K562 (cell line): ENCODE data around the gene YBX1. TPM values are rescaled to one million over a fixed set of nuclear protein-coding genes. Genes with fewer than 3 reads are reported as not detected.
A peak's percentile ranks its signal among the peaks of the same experiment; 100 is the strongest.

Source experiments
- ARID1B ChIP-seq: fragments of 450-650 bp; IDR thresholded peaks from 2 replicates; pipeline ENCODE4 v1.6.1; 2016; ENCODE audit warnings: antibody characterized with exemption, mild to moderate bottlenecking, inconsistent platforms
- ATF2 ChIP-seq: sonication (generic); formaldehyde crosslinking; IDR thresholded peaks from 2 replicates; pipeline ENCODE4 v1.8.1; 2022; ENCODE audit warnings: missing genetic modification reagents
- BRD9 ChIP-seq: fragments of 450-650 bp; IDR thresholded peaks from 2 replicates; pipeline ENCODE4 v1.6.1; 2018; ENCODE audit warnings: low read depth; ENCODE audit not compliant: partially characterized antibody
- CREM ChIP-seq: IDR thresholded peaks from 2 replicates; pipeline ENCODE4 v1.6.1; 2014; ENCODE audit warnings: antibody characterized with exemption, low read depth
- HBP1 ChIP-seq: fragments of 450-650 bp; formaldehyde crosslinking; IDR thresholded peaks from 2 replicates; pipeline ENCODE4 v1.4.0; 2022; ENCODE audit warnings: missing genetic modification characterization
- HLTF ChIP-seq: fragments of 450-650 bp; IDR thresholded peaks from 2 replicates; pipeline ENCODE4 v1.6.1; 2016
- MEF2A ChIP-seq: IDR thresholded peaks from 2 replicates; pipeline ENCODE4 v1.6.1; 2011; ENCODE audit warnings: low read depth, mild to moderate bottlenecking, low read length, moderate library complexity; ENCODE audit not compliant: control insufficient read depth
- MLX ChIP-seq, 2 experiments: fragments of 450-650 bp in 1 of 2; sonication (generic) in 1 of 2; formaldehyde crosslinking; conservative IDR thresholded peaks; 2 replicates each; pipeline versions ENCODE4 v1.4.0 to v1.8.1; 2020 to 2022; ENCODE audit warnings: mild to moderate bottlenecking in 1 of 2, missing genetic modification reagents in 1 of 2
- MTA3 ChIP-seq: fragments of 450-650 bp; formaldehyde crosslinking; IDR thresholded peaks from 2 replicates; pipeline ENCODE4 v1.6.1; 2017; ENCODE audit warnings: mild to moderate bottlenecking, borderline replicate concordance
- NKRF ChIP-seq: fragments of 450-650 bp; IDR thresholded peaks from 2 replicates; pipeline ENCODE4 v1.6.1; 2016; ENCODE audit warnings: borderline replicate concordance
- NRF1 ChIP-seq, 2 experiments: fragments of 450-650 bp; IDR thresholded peaks in 1 of 2; conservative IDR thresholded peaks in 1 of 2; 2 replicates each; pipeline ENCODE4 v1.6.1; 2014; ENCODE audit warnings: mild to moderate bottlenecking in 2 of 2
- PCBP2 ChIP-seq: fragments of 200-400 bp; formaldehyde crosslinking; IDR thresholded peaks from 2 replicates; pipeline ENCODE4 v1.6.1; 2018; ENCODE audit warnings: low read length, low read depth, mild to moderate bottlenecking, moderate library complexity; ENCODE audit not compliant: poor library complexity, severe bottlenecking
- RFX5 ChIP-seq: IDR thresholded peaks from 2 replicates; pipeline ENCODE4 v1.6.1; 2011; ENCODE audit warnings: low read depth, mild to moderate bottlenecking, improper control_type of control experiment, low read length
- SRSF9 ChIP-seq: fragments of 200-400 bp; formaldehyde crosslinking; IDR thresholded peaks from 2 replicates; pipeline ENCODE4 v1.6.1; 2017; ENCODE audit warnings: low read depth, low read length, borderline replicate concordance
- TFAM ChIP-seq: fragments of 250-450 bp; sonication (Bioruptor Pico); conservative IDR thresholded peaks from 2 replicates; pipeline ENCODE4 v1.5.0; 2021; ENCODE audit warnings: mild to moderate bottlenecking, moderate library complexity
- ZC3H11A ChIP-seq: IDR thresholded peaks from 2 replicates; pipeline ENCODE4 v1.6.1; 2012; ENCODE audit warnings: low read depth, low read length, improper control_type of control experiment
- ZNF347 ChIP-seq: fragments of 450-650 bp; formaldehyde crosslinking; IDR thresholded peaks from 2 replicates; pipeline ENCODE4 v1.4.0; 2020; ENCODE audit warnings: low read depth, mild to moderate bottlenecking, moderate library complexity
- polyA plus RNA-seq, 8 experiments: library from polyadenylated mRNA; depleted of rRNA in 4 of 8; stranded (reverse) in 5 of 8; unstranded in 3 of 8; fragments of >200 nt; fragmentation: Nextera tagmentation in 2 of 8; fragmentation: Illumina TruSeq in 1 of 8; extraction: Ambion mirVana in 2 of 8; extraction: Trizol in 1 of 8; gene quantifications; 2 replicates each; pipeline versions ENCODE4 v1.2.1 to v1.2.3, GENCODE V29; 2011 to 2014; ENCODE audit warnings: inconsistent platforms in 1 of 8, missing spikeins in 1 of 8
- total RNA-seq, 7 experiments: library from RNA; depleted of rRNA in 6 of 7; stranded (reverse); fragments of >200 nt in 6 of 7; fragmentation: Illumina TruSeq in 2 of 7; extraction: Trizol in 2 of 7; gene quantifications; 2 replicates each; pipeline versions ENCODE4 v1.2.1 to v1.2.3, GENCODE V29; 2011 to 2021; ENCODE audit warnings: low replicate concordance in 1 of 7
- TF ChIP-seq, protein P1 (sequence below): sonication (generic); formaldehyde crosslinking; IDR thresholded peaks from 2 replicates; pipeline ENCODE4 v1.8.0; 2022; ENCODE audit warnings: mild to moderate bottlenecking, missing genetic modification reagents
- TF ChIP-seq, protein P2 (sequence below): IDR thresholded peaks from 2 replicates; pipeline ENCODE4 v1.6.1; 2012; ENCODE audit warnings: low read depth, low read length, improper control_type of control experiment, borderline replicate concordance

YBX1 gene
- total and polyA plus RNA-seq, 9 of the 15 experiments (the other 6 are each of a cell fraction or from before 2014, with no cell fraction given) = 363 to 1,955 (median 1,216) TPM

DNA sequence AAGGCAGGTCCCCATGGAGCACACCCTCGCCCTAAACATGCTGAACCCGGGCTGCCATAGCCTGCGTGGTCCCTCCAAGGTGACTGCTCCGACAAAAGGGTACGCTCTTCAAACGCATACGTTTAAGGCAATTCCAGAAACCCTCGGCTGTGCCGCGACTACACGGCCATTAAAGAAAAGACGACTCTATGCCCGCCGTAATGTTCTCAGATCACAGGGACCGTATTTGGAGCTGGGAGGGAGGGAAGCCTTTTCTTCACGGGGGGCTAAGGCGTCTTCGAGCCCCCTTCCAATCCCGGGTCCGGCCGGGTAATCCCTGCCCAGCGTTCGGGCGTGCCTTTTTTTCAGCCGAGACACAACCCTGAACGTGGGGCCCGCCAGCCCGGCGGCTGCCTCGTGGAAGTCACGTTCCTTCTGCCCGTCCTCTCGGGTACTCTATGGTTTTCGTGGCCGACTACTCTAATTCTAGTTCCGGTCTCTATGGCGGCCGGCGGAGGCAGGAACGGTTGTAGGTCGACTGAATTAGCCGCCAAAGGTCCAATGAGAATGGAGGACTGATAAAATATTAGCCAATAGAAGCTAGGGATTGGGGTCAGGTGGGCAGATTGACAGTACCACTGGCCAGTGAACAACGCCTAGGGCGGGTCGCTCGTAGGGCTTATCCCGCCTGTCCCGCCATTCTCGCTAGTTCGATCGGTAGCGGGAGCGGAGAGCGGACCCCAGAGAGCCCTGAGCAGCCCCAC, at the start of gene YBX1 (continued):
- TF ChIP-seq, protein P1, sequence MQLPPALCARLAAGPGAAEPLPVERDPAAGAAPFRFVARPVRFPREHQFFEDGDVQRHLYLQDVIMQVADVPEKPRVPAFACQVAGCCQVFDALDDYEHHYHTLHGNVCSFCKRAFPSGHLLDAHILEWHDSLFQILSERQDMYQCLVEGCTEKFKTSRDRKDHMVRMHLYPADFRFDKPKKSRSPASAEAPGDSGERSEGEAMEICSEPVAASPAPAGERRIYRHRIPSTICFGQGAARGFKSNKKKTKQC (CRISPR knock-in tag) = peak; percentile 94; the same call in 1 of the 2 replicates
- TF ChIP-seq ATF2 = no peak
- TF ChIP-seq, protein P2, sequence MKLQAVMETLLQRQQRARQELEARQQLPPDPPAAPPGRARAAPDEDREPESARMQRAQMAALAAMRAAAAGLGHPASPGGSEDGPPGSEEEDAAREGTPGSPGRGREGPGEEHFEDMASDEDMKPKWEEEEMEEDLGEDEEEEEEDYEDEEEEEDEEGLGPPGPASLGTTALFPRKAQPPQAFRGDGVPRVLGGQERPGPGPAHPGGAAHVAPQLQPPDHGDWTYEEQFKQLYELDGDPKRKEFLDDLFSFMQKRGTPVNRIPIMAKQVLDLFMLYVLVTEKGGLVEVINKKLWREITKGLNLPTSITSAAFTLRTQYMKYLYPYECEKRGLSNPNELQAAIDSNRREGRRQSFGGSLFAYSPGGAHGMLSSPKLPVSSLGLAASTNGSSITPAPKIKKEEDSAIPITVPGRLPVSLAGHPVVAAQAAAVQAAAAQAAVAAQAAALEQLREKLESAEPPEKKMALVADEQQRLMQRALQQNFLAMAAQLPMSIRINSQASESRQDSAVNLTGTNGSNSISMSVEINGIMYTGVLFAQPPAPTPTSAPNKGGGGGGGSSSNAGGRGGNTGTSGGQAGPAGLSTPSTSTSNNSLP = no peak
- peak; percentile 86; the same call in 1 of the 2 replicates for TF ChIP-seq NKRF
- TF ChIP-seq ZC3H11A = no peak
- no peak for TF ChIP-seq ARID1B
- TF ChIP-seq MTA3 = peak; percentile 79; the same call in 1 of the 2 replicates
- no peak for TF ChIP-seq ZNF347
- 0 out of 4 replicates have a peak, but pooled peaks of 1 of the 2 experiments have one; percentile 15 for TF ChIP-seq MLX (CRISPR knock-in tag; conservative IDR thresholded peaks at IDR 0.05)
- 0 out of 2 replicates have a peak, but pooled peaks have one; percentile 27 for TF ChIP-seq RFX5
- peak; percentile 62 for TF ChIP-seq BRD9
- no peak for TF ChIP-seq HLTF
- no peak for TF ChIP-seq PCBP2
- TF ChIP-seq MEF2A = no peak
- no peak for TF ChIP-seq TFAM (CRISPR knock-in tag)
- TF ChIP-seq NRF1 (conservative IDR thresholded peaks at IDR 0.05 in 1 of 2, IDR thresholded peaks at IDR 0.05 in 1 of 2) = 0 out of 4 replicates have a peak, but pooled peaks of 1 of the 2 experiments have one; percentile 16
- TF ChIP-seq SRSF9 = no peak
- no peak for TF ChIP-seq HBP1
- peak; percentile 71; the same call in 1 of the 2 replicates for TF ChIP-seq CREM
